Measurements from ENCODE around the gene AGBL1.

Gene AGBL1

GRCh38 chr15:86425746-86426145, 346.1 kb downstream of the AGBL1 start:
- TF ChIP-seq CTCF (IDR thresholded peaks at IDR 0.05; ENCODE audit: control insufficient read depth, insufficient read depth, low read depth, low read length, missing control alignments): no peak
- no peak for DNase-seq (ENCODE audit: low read depth)
- no peak overlapping the region for H3K4me3 ChIP-seq (ENCODE audit: control insufficient read depth, low read depth, low read length)

- DNase-seq (ENCODE audit: low read depth): no peak
Observed at GRCh38 chr15:86432861-86433260, 353.2 kb downstream of the AGBL1 start.

GRCh38 chr15:86433983-86434382, 354.3 kb downstream of the AGBL1 start:
- no peak overlapping the region for H3K4me3 ChIP-seq (ENCODE audit: control insufficient read depth, low read depth, low read length)
- no peak for DNase-seq (ENCODE audit: low read depth)
- no peak for TF ChIP-seq CTCF (IDR thresholded peaks at IDR 0.05; ENCODE audit: control insufficient read depth, insufficient read depth, low read depth, low read length, missing control alignments)

More at GRCh38 chr15:86432861-86433260, 353.2 kb downstream of the AGBL1 start:
- TF ChIP-seq CTCF (IDR thresholded peaks at IDR 0.05; ENCODE audit: control insufficient read depth, insufficient read depth, low read depth, low read length, missing control alignments): no peak
- no peak overlapping the region for H3K4me3 ChIP-seq (ENCODE audit: control insufficient read depth, low read depth, low read length)

GRCh38 chr15:86439614-86440013, 359.9 kb downstream of the AGBL1 start:
- no peak for TF ChIP-seq CTCF (IDR thresholded peaks at IDR 0.05; ENCODE audit: control insufficient read depth, insufficient read depth, low read depth, low read length, missing control alignments)
- no peak for DNase-seq (ENCODE audit: low read depth)
- H3K4me3 ChIP-seq (ENCODE audit: control insufficient read depth, low read depth, low read length): no peak overlapping the region

- H3K4me3 ChIP-seq (ENCODE audit: control insufficient read depth, low read depth, low read length): no peak overlapping the region
- no peak for TF ChIP-seq CTCF (IDR thresholded peaks at IDR 0.05; ENCODE audit: control insufficient read depth, insufficient read depth, low read depth, low read length, missing control alignments)
- no peak for DNase-seq (ENCODE audit: low read depth)
Observed at GRCh38 chr15:86444527-86444926, 364.9 kb downstream of the AGBL1 start.

GRCh38 chr15:86445579-86446252, 366.0 kb downstream of the AGBL1 start:
- no peak for TF ChIP-seq CTCF (IDR thresholded peaks at IDR 0.05; ENCODE audit: control insufficient read depth, insufficient read depth, low read depth, low read length, missing control alignments)
- no peak for DNase-seq (ENCODE audit: low read depth)
- no peak overlapping the region for H3K4me3 ChIP-seq (ENCODE audit: control insufficient read depth, low read depth, low read length)

All from AG09309 (cell line).